OCI-LY3 (cell line): ENCODE results near the gene IDH2.

Experiments
- H2AFZ ChIP-seq: fragments of 200-600, 300-600 bp; shearing (Covaris generic); 2 replicates; pipeline ENCODE4 v1.6.0; 2014; ENCODE audit warnings: antibody characterized with exemption, low read depth, low read length
- H3K27ac ChIP-seq: fragments of 200-600, 300-600 bp; sonication (generic); 2 replicates; pipeline ENCODE4 v1.5.1; 2014; ENCODE audit warnings: mild to moderate bottlenecking, low read length, moderate library complexity, mixed read lengths
- H3K27me3 ChIP-seq: fragments of 200-600, 300-600 bp; sonication (generic); 2 replicates; pipeline ENCODE4 v1.6.1; 2014; ENCODE audit warnings: low read depth, low read length, mixed read lengths
- H3K36me3 ChIP-seq: fragments of 200-600, 300-600 bp; sonication (generic); replicated peaks from 2 replicates; pipeline ENCODE3; 2014; ENCODE audit warnings: low read depth, low read length, mixed read lengths
- H3K4me1 ChIP-seq: fragments of 300-600, 200-600 bp; sonication (generic); 2 replicates; pipeline ENCODE4 v1.6.1; 2014; ENCODE audit warnings: low read length, mixed read lengths
- H3K4me2 ChIP-seq: fragments of 200-600, 300-600 bp; sonication (generic); 2 replicates; pipeline ENCODE4 v1.6.1; 2014; ENCODE audit warnings: low read length, mixed read lengths
- H3K4me3 ChIP-seq: fragments of 300-600, 200-600 bp; sonication (generic); 2 replicates; pipeline ENCODE4 v1.5.1; 2014; ENCODE audit warnings: antibody characterized with exemption, mild to moderate bottlenecking, low read length, moderate library complexity
- H3K79me2 ChIP-seq: fragments of 300-600, 200-600 bp; shearing (Covaris generic); 2 replicates; pipeline ENCODE4 v1.6.1; 2014; ENCODE audit warnings: mild to moderate bottlenecking, low read length, mixed read lengths
- H3K9ac ChIP-seq: fragments of 300-600, 200-600 bp; shearing (Covaris generic); 2 replicates; pipeline ENCODE4 v1.6.0; 2014; ENCODE audit warnings: mild to moderate bottlenecking, low read length, moderate library complexity
- H3K9me3 ChIP-seq: fragments of 200-600, 300-600 bp; shearing (Covaris generic); 2 replicates; pipeline ENCODE4 v1.6.1; 2014; ENCODE audit warnings: low read length, mixed read lengths; ENCODE audit not compliant: insufficient read depth
- H4K20me1 ChIP-seq: fragments of 200-600, 300-600 bp; sonication (generic); 2 replicates; pipeline ENCODE4 v1.6.1; 2016; ENCODE audit warnings: low read length, mixed read lengths; ENCODE audit not compliant: insufficient read depth
- CTCF ChIP-seq: fragments of 200-600, 300-600 bp; sonication (generic); IDR thresholded peaks from 2 replicates; pipeline ENCODE4 v1.5.1; 2014; ENCODE audit warnings: antibody characterized with exemption, low read length, low read depth
- EZH2phosphoT487 ChIP-seq: fragments of 200-600 bp; shearing (Covaris generic); IDR thresholded peaks from 2 replicates; pipeline ENCODE4 v1.6.1; 2018; ENCODE audit warnings: antibody characterized with exemption, mixed run types, low read depth

The IDH2 gene

GRCh38 chr15:90035095-90035839, 67.0 kb downstream of the IDH2 start:
- H3K36me3 ChIP-seq: peaks cover 31% of the 10 kb centered on the region
- TF ChIP-seq EZH2phosphoT487: no peak
- no peak for TF ChIP-seq CTCF
- no peaks in the 10 kb centered on the region for H3K9me3 ChIP-seq
- H3K4me2 ChIP-seq: no peak overlapping the region
- no peaks in the 10 kb centered on the region for H4K20me1 ChIP-seq
- H3K27ac ChIP-seq: peak overlapping the region; percentile 51
- H3K4me3 ChIP-seq: no peak overlapping the region
- peaks cover 97% of the 10 kb centered on the region for H3K79me2 ChIP-seq
- peaks cover 89% of the 10 kb centered on the region for H3K4me1 ChIP-seq
- H2AFZ ChIP-seq: no peak overlapping the region
- H3K9ac ChIP-seq: no peak overlapping the region
- H3K27me3 ChIP-seq: no peaks in the 10 kb centered on the region

GRCh38 chr15:90033448-90033847, 68.8 kb downstream of the IDH2 start:
- Histone ChIP-seq H3K79me2 (peaks cover 97% of the 10 kb centered on the region), H4K20me1 (peaks cover 2% of the 10 kb centered on the region; the same call in 1 of the 2 replicates), H3K4me3 (no peak overlapping the region), H3K4me1 (peaks cover 77% of the 10 kb centered on the region), H3K27me3 (no peaks in the 10 kb centered on the region), H3K36me3 (peaks cover 36% of the 10 kb centered on the region), H3K9me3 (no peaks in the 10 kb centered on the region), H2AFZ (no peak overlapping the region), H3K27ac (peak overlapping the region; percentile 97; the same call in 1 of the 2 replicates), H3K4me2 (no peak overlapping the region), H3K9ac (no peak overlapping the region)
- no peak for TF ChIP-seq CTCF
